Parietal lobe (tissue), 1 donor: ENCODE results near the gene MAST2. TPM values are rescaled to one million over a fixed set of nuclear protein-coding genes. Genes with fewer than 3 reads are reported as not detected.

Source experiments
- total RNA-seq: library from RNA; depleted of rRNA; stranded (reverse); fragments of >200 nt; gene quantifications from one replicate; pipeline ENCODE4 v1.2.3, GENCODE V29; 2014

MAST2 gene
- 126 TPM for total RNA-seq

GRCh38 chr1:45803299-45803780 is at the start of gene MAST2:
TSS of gene MAST2 (plus strand) at chr1:45803612. CDS start at chr1:45803896, 284 bp downstream.

Other genes with a start within 250 kb of the MAST2 start
- gene NASP, start 219.6 kb upstream of the MAST2 start, total RNA-seq: 165 TPM
- gene CCDC17, start 179.6 kb upstream of the MAST2 start, total RNA-seq: 0.94 TPM
- gene GPBP1L1, start 117.1 kb upstream of the MAST2 start, total RNA-seq: 91.1 TPM
- gene TMEM69, start 115.4 kb upstream of the MAST2 start, total RNA-seq: 31.0 TPM
- gene IPP, start 53.0 kb upstream of the MAST2 start, total RNA-seq: 11.6 TPM